Psoas muscle (tissue), 8 donors: ENCODE results near the gene CDS2. TPM values are rescaled to one million over a fixed set of nuclear protein-coding genes. Genes with fewer than 3 reads are reported as not detected.
A peak's percentile ranks its signal among the peaks of the same experiment; 100 is the strongest.

ENCODE experiments used
- ATAC-seq, 4 donors: fragments of 200-7000 bp; cut with Tn5 transposase; one replicate each; pipeline ENCODE4 v1.9.1; 2020; ENCODE audit warnings: moderate library complexity in 3 of 4, mild to moderate bottlenecking in 2 of 4
- DNase-seq, 2 donors: peaks; one replicate each; pipeline ENCODE4 v3.0.0-alpha.2; 2020
- H3K27ac ChIP-seq: fragments of 200-600 bp; one replicate; pipeline ENCODE4 v1.8.0; 2022
- H3K27me3 ChIP-seq, 3 donors: fragments of 200-600 bp in 1 of 3; one replicate each; pipeline versions ENCODE4 v1.6.1 to v1.8.0; 2013 to 2022; ENCODE audit warnings: low read length in 2 of 3, mild to moderate bottlenecking in 2 of 3, moderate library complexity in 1 of 3; ENCODE audit not compliant: insufficient read depth in 3 of 3
- H3K36me3 ChIP-seq, 2 donors: fragments of 200-600 bp in 1 of 2; one replicate each; pipeline versions ENCODE4 v1.6.1 to v1.8.0; 2013 to 2022; ENCODE audit warnings: low read depth in 1 of 2, mild to moderate bottlenecking in 1 of 2, moderate library complexity in 1 of 2; ENCODE audit not compliant: insufficient read depth in 1 of 2
- H3K4me1 ChIP-seq: fragments of 200-600 bp; one replicate; pipeline ENCODE4 v1.8.0; 2022
- H3K4me3 ChIP-seq: fragments of 200-600 bp; one replicate; pipeline ENCODE4 v1.8.0; 2022; ENCODE audit warnings: mild to moderate bottlenecking
- H3K9me3 ChIP-seq: fragments of 200-600 bp; one replicate; pipeline ENCODE4 v1.8.0; 2022
- WGBS, 3 donors: extraction: QIAGEN DNeasy Blood & Tissue Kit; methylation state at CpG; one replicate each; pipeline versions ENCODE4 v1.1.6 to v1.1.7; 2013; 5-methylcytosine and 5-hydroxymethylcytosine counted together
- intact Hi-C, 2 donors: fragments of 100-400 bp; cut with DNase I; formaldehyde crosslinking; loops; one replicate each; pipeline versions ENCODE4 v1.11.0 to v1.14.2; 2022
- polyA plus RNA-seq, 3 donors: library from polyadenylated mRNA; stranded (reverse); fragments of 200-250 nt; gene quantifications; one replicate each; pipeline ENCODE4 v1.2.3, GENCODE V29; 2013
- total RNA-seq, 4 donors: library from RNA; stranded (reverse); fragmentation: NEBNext Ultra II Directional in 2 of 4; extraction: Animal tissue kit (Norgen Biotek cat#: 25700) in 2 of 4; gene quantifications; one replicate each; pipeline versions ENCODE4 v1.2.1 to v1.2.4, GENCODE V29; 2021 to 2023
- TF ChIP-seq, protein P1 (sequence below): fragments of 200-600 bp; IDR thresholded peaks from one replicate; pipeline ENCODE4 v1.8.0; 2022; ENCODE audit warnings: antibody characterized with exemption
- donor health status: healthy with polysubstance abuse.
- donor health status: DM: no; HTN: no; CAD: no; lungs with moderate emphysema.
- donor health status: Bipolar disorder and iron deficiency.
- donor health status: healthy.
- donor health status: DM: yes; HTN: yes; CAD: no.
- donor health status: DM: no; HTN: no; CAD: no.
- donor health status: DM: no; HTN: no; CAD: no.
- donor health status: DM: yes; HTN: yes; CAD: no.

CDS2 gene
- total and polyA plus RNA-seq, 7 donors = 8.0 to 34.1 (median 19.5) TPM

DNA sequence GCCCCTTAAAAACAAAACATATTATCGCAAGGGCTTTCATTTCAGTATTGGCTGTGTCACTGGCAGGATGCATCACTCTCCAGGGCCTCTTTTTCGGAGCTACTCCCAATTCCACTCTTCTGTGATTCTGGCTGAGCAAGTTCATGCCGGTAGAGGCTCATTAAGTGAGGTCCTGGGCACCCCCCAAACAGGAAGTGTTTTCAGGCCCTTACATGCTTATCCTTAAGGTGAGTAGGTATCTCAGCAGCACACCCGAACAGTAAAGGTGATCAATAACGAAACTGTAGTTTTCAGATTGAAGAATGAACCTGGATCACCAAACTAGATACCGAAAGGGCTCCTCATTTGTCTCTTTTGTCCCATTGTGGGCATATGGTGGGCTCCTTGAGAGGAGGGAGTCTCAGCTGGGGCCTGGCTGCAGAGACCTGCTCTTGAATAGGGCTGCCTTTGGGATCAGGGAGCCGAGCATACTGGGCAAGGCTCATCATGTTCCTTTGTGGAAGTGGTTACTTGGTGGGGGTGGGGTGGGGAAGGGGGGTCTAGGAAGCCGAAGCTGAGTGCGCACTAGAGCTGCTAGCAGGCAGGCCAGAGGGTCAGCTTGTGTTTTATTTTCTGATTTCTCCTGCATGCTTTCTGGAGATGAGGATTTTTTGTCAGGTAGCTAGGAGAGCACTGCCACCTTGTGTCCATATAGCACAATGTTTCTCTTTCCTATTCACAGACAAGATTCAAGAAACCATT, 65.2 kb downstream of the CDS2 start:
- Histone ChIP-seq H3K4me1 (peaks cover 11% of the 10 kb centered on the region), H3K27me3 (no peaks in the 10 kb centered on the region), H3K4me3 (no peak overlapping the region), H3K27ac (peak overlapping the region; percentile 51), H3K36me3 (peaks cover 2 to 76% of the 10 kb centered on the region in 2 donors), H3K9me3 (no peaks in the 10 kb centered on the region)
- TF ChIP-seq, protein P1, sequence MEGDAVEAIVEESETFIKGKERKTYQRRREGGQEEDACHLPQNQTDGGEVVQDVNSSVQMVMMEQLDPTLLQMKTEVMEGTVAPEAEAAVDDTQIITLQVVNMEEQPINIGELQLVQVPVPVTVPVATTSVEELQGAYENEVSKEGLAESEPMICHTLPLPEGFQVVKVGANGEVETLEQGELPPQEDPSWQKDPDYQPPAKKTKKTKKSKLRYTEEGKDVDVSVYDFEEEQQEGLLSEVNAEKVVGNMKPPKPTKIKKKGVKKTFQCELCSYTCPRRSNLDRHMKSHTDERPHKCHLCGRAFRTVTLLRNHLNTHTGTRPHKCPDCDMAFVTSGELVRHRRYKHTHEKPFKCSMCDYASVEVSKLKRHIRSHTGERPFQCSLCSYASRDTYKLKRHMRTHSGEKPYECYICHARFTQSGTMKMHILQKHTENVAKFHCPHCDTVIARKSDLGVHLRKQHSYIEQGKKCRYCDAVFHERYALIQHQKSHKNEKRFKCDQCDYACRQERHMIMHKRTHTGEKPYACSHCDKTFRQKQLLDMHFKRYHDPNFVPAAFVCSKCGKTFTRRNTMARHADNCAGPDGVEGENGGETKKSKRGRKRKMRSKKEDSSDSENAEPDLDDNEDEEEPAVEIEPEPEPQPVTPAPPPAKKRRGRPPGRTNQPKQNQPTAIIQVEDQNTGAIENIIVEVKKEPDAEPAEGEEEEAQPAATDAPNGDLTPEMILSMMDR = peak; percentile 77
- intact Hi-C loops = loop anchor here (2.0 kb wide), 1 partner anchor 65 kb away; the partner anchor contains the start of gene CDS2 (in 2 of the 2)
- ATAC-seq = peak; percentile 56 to 84 (median 80)
- WGBS, 3 donors = 30 to 48% (median 40%) methylated on average over 9 of the region's 9 CpGs
- no peak for DNase-seq

DNA sequence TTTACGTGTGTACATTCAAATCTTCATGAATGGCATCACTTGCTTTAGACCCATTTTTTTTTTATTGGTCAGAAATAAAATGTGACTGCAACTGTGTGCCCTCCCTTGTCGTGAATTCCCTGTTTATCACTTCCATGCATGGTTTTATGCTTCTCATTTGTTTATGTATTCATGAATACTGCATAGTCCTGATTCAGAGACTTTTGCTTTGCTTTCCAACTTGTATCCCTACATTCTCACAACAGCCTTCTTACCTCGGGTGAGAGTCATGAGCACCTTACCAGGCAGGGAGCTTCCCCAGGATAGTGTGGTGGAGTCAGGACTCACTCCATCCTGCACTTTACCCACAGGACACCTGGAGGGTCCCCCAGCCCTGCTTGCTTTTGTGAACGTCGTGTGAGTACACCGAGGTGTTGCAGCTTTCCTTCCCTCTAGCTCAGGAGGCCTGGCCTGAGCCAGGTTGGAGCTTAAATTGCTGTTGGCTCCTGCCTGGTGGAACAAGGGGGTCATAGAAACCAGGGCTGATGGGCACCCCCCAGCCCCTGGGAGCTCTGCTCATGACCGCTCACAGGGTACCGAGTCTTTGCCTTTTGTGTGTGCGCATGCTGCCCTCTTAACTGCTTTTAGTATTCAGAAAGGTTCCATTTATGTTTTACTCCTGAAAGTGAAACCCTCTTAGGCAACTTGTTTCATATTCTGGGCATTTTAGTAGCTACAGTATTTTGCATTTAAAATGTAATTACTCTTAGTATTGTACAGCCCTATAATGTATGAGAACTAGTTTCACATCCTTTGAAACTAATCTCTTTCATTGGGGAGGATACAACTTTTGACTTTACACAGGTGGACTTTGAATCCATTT, 66.0 kb downstream of the CDS2 start:
- intact Hi-C loops = loop anchor here (2.0 kb wide), 1 partner anchor 66 kb away; the partner anchor contains the start of gene CDS2 (in 2 of the 2)
- Histone ChIP-seq H3K27me3 (no peaks in the 10 kb centered on the region), H3K4me3 (no peak overlapping the region), H3K36me3 (peaks cover 2 to 68% of the 10 kb centered on the region in 2 donors), H3K4me1 (peaks cover 12% of the 10 kb centered on the region), H3K9me3 (no peaks in the 10 kb centered on the region), H3K27ac (peak overlapping the region; percentile 16)
- TF ChIP-seq, protein P1 = no peak
- DNase-seq (no peak), ATAC-seq (peak in 1 of 4 donors; percentile 4)
- WGBS, 3 donors = 64 to 71% (median 65%) methylated on average over 9 of the region's 9 CpGs

DNA sequence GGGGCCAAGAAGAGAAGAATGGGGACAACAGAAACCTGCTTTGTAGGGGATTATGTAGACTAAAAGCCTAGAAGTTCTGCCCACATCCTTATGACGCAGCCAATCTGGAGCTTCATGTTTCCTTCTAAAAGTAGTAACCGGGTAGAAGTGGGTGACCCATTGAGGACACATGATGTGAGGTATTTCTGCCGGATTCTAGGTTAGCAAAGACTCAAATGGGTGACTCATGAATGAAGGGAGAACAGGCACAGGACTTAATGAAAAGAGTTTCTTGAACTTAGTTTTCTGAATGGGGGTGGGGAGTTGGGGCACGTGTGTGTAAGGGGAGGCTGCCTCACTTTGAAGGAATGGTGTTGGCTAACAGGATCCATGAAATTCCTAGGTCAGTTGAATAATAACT, 68.8 kb downstream of the CDS2 start:
- Histone ChIP-seq H3K27ac (peak overlapping the region; percentile 71), H3K4me1 (peaks cover 20% of the 10 kb centered on the region), H3K36me3 (peaks cover 0 to 40% of the 10 kb centered on the region in 2 donors), H3K27me3 (no peaks in the 10 kb centered on the region), H3K4me3 (no peak overlapping the region), H3K9me3 (no peaks in the 10 kb centered on the region)
- DNase-seq = no peak
- intact Hi-C loops = no loop called here
- TF ChIP-seq, protein P1 = no peak
- WGBS, 3 donors = 36 to 70% (median 39%) methylated on average over 4 of the region's 4 CpGs
- ATAC-seq = peak; percentile 33 to 74 (median 64)

DNA sequence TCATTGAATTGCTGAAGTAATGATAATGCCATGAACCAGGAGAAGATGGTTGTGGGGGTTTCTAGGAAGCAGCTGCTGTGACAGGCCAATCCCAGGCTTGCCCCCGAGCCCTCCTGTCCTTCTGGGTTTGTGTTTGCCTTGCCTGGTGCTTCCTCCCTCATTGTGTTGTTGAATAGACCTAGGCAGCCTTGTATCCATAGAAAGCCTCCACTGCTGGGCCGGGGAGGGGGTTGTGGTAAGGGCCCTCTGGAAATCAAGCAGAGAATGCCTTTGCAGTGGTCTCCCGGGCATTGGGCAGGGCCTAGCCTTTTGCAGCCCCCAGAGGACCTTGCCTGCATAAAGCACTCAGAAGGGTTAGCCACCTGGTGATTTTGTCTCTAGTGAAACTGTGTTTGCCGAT, 69.3 kb downstream of the CDS2 start:
- Histone ChIP-seq H3K4me3 (no peak overlapping the region), H3K27me3 (no peaks in the 10 kb centered on the region), H3K36me3 (peaks cover 0 to 35% of the 10 kb centered on the region in 2 donors), H3K27ac (peak overlapping the region; percentile 71), H3K9me3 (no peaks in the 10 kb centered on the region), H3K4me1 (peaks cover 20% of the 10 kb centered on the region)
- DNase-seq = no peak
- TF ChIP-seq, protein P1 = no peak
- whole genome bisulfite sequencing, 3 donors = 75 to 88% (median 87%) methylated on average over 4 of the region's 4 CpGs
- intact Hi-C loops = no loop called here
- no peak for ATAC-seq
